ENCODE measurements around the gene NAPSA.

GRCh38 chr19:50320596-50320995, 44.8 kb downstream of the NAPSA start:
- TF ChIP-seq CTCF (optimal IDR thresholded peaks at IDR 0.05 in 1 of 3, IDR thresholded peaks at IDR 0.05 in 1 of 3, conservative IDR thresholded peaks at IDR 0.05 in 1 of 3; ENCODE audit: extremely low read depth in 1 of 3, insufficient read depth in 2 of 3, low read length in 3 of 3) (no peak), EZH2 (IDR thresholded peaks at IDR 0.05; ENCODE audit: low read length) (no peak)
